GM19395 (cell line): ENCODE results near the gene KIF1A.
A peak's percentile ranks its signal among the peaks of the same experiment; 100 is the strongest.
"Not testable (repeated sequence)": the region's sequence is repeated elsewhere in the genome, so short reads cannot be mapped to it uniquely, and the experiment has no call there.

Experiments used
- ATAC-seq: cut with Tn5 transposase; IDR thresholded peaks from one replicate; pipeline ENCODE4 v1.9.1; 2021; ENCODE audit warnings: mild to moderate bottlenecking, moderate library complexity; ENCODE audit not compliant: unreplicated experiment

KIF1A gene

GRCh38 chr2:240846873-240847595, 27.0 kb upstream of the KIF1A start:
- no peak for ATAC-seq

DNA sequence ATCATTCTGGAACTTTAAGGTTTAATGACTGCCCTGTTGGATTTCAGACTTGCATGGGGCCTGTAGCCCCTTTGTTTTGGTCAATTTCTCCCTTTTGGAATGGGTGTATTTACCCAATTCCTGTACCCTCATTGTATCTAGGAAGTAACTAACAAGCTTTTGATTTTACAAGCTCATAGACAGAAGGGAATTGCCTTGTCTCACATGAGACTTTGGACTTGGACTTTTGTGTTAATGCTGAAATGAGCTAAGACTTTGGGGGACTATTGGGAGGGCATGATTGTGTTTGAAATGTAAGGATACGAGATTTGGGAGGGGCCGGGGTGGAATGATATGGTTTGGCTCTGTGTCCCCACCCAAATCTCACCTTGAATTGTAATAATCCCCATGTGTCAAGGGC, 26.3 kb upstream of the KIF1A start:
- ATAC-seq, result not testable (repeated sequence)

DNA sequence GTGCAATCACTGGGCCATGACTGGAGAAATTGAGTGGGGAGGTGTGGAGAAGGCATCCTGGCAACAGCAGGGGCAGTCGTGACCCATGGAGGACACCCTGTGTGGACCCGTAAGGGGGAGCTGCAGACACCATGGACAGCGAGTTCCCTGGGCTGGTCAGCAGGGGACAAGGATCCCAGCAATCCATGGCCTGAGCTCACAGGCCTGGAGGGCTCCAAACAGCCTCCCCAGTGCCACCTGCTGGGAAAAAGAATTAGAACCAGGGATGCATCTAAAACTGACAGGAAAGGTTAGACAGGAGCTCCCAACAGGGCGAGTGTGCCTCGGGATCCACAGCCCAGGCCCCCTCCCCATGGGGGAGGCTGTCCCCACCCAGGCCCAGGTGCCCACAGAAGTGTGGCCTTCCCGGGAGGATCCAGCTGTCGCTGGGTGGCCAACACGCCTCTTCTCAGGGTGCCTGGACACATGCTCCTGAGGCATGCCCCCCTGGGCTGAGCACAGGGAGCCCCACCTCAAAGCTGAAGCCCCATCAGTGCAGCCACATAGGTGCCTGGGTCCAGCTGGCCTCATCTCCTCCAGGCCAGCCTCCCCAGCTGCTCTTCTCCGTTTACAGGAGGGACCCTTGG, 20.5 kb upstream of the KIF1A start:
- ATAC-seq, result no peak

DNA sequence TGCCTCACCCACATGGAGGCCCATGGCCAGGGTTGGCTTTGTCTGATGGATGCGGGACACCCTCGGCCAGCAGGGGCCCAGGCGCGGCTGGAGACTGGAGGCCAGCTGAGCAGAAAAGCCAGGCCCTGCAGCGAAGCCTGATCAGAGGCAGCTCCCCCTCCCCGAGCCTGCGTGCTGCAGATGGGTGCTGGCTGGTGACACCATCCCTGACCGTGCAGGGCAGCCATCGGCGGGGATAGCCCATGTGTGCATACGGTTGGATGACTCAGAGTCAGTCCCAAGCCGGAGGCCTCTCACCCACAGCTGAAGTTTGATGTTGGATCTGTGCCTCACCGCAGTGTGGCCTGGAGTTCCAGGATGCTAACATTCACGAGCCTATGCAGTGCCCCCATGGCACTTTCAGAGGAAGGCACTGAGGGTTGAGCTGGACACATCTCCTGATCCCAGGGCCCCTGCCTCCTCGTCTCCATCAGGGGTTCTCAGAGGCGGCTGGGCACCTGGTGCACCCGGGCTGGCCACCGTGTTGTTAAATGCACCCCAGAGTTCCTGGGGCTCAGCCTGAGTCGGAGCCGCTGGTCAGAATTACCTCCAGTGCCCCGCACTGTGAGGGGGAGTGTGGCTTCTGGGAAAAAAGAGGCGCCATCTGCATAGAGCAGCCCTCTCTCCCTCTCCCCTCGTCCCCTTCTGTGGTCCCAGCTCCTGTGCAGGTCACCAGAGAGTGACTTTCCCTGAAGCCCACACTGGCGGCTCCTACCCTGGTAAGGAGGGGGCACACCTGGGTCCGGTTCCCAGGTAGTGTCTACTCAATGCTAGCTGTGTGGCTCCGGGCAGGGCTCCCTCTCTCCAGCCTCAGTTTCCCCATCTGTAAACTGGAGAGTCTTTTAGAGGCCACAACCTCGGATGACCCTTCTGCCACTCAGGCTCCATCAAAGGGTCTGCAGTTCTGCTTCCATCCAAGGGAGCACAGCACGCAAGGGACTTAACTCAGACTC, 19.4 kb upstream of the KIF1A start:
- ATAC-seq, result no peak

DNA sequence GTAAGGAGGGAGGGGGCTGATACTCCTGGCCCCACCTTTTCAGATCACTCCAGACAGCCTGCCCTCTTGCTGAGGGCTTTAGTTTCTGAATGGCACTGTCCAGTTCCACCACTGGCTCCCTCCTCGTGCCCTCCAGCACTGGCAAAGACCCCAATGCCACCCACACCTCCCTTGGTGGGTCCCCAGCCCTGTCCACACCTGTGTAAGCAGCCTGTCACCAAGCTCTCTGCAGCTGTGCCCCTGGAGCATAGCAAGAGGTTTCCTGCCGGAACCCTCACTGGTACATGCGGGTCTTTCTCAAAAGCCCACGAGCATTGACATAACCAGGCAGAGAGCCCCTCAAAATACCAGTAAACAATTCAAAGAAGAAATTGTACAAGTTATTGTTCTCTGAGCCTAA, 17.6 kb upstream of the KIF1A start:
- ATAC-seq, result no peak

- ATAC-seq, result no peak
Observed at GRCh38 chr2:240836781-240837467, 16.9 kb upstream of the KIF1A start.

GRCh38 chr2:240835528-240835927, 15.5 kb upstream of the KIF1A start:
- ATAC-seq, result no peak

GRCh38 chr2:240834377-240834975, 14.5 kb upstream of the KIF1A start:
- no peak for ATAC-seq

- ATAC-seq, result no peak
Observed at GRCh38 chr2:240833724-240834285, 13.8 kb upstream of the KIF1A start.

DNA sequence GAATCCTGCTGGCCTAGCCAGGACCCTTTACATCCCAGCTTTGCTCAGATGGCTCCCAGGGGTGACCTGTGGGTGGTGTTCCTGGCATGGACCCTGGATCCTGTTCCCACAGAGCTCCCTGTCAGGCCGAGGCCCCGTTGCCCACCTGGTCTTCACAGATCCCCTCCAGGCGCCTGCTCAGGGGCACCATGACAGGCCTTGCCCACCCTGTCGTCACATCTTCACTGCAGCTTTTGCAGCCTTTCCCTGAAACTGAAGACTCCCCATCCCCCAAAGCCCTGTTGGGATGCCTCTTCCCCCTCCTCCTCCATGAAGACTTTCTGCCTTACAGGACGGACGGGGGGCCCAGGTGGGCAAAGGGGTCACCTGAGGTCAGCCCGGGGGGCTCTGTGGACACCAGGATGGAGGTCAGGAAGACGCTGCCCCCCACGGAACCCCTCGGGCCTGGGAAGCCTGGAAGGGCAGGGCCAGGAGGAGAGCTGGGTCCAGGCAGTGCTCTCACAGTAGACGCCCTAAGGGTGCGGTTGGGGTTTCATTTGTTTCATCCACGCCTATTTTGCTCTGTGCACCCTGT, 13.0 kb upstream of the KIF1A start:
- no peak for ATAC-seq

DNA sequence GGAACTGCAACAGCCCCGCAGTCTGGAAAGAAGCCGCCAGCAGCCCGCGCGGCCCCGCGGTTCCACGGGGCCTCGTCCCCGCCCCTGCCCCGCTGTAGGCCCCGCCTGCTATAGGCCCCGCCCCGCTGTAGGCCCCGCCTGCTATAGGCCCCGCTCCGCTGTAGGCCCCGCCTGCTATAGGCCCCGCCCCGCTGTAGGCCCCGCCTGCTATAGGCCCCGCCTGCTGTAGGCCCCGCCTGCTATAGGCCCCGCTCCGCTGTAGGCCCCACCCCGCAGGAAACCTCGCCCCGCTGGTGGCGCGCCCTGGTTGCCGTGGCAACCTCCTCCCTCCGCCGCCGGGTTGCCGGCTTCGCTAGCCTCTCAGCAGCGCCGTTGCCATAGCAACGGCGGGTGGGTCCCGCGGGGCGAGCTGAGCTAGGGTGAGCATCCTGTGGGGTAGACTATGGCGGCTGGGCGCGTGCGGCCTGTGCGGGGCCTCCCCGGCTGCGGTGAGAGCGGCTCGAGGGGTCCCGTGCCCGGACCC, 12.2 kb upstream of the KIF1A start:
- ATAC-seq, result peak; percentile 81

DNA sequence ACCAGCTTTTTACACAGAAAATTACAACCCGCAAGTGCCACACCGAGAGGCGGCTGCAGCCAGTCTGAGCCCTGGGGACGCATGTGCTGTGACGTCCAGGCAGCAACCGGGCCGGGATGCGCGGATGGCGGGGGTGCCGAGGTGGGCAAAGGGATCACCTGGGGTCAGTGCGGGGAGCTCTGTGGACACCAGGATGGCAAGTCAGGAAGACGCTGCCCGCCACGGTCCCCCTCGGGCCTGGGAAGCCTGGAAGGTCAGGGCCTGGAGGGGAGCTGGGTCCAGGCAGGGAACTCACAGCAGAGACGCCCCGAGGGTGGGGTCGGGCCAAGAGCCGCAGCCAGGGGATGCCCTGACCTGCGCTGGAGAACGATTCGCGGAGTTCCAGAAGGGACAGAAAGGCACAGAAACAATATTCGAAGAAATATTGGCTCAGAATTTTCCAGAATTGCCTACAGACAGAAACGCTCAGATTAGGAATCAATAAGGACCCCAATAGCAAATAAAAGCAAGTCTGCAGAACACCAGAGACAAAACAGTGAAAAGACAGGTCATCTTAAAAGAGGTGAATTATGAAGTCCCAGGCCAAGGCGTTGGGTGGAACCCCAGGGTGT, 11.7 kb upstream of the KIF1A start:
- ATAC-seq, result no peak

GRCh38 chr2:240825476-240825875, 5.5 kb upstream of the KIF1A start:
- ATAC-seq, result no peak

DNA sequence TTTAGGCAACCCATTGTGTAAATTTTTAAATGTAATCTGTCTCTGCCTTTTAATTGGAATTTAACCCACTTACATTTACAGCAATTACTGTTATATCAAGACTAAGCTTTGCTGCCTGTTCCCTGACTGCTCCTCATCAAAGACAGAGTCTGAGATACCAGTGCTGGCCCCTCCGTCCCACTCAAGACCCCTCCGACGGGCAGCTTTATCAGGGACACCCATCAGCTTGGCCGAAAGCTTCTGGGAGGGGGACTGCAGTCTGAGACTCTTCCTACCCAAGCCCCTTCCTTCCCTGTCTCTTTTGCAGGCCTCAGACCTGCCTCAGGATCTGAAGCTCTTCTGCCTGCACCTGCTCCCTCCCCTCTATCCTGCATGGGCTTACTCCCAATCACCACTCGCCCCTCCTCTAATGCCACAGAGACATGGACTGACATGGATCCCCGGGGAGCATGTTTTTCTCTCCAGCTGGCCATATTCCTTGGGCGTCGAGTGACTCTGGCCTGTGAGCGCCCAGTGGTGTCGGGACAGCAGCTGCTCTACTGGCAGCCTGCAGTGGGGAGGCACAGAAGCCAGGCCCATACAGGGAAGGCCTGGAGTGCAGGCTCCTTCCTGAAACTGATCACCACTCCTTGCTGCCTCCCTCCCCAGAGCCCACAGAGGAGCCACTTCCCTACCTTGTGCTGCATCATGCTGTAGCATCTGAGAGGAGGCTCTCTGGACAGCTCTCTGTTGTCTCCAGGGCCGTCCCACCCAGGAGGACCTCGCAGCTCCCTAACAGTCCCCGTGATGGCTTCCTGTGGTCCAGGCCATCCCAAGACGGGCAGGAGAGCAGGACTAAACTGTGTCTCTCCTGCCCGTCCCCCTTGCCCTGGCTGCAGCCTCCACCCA, 3.7 kb upstream of the KIF1A start:
- no peak for ATAC-seq

- ATAC-seq, result no peak
Observed at GRCh38 chr2:240822280-240822847, 2.3 kb upstream of the KIF1A start.

- no peak for ATAC-seq
Observed at GRCh38 chr2:240821429-240821778, 1.4 kb upstream of the KIF1A start.

DNA sequence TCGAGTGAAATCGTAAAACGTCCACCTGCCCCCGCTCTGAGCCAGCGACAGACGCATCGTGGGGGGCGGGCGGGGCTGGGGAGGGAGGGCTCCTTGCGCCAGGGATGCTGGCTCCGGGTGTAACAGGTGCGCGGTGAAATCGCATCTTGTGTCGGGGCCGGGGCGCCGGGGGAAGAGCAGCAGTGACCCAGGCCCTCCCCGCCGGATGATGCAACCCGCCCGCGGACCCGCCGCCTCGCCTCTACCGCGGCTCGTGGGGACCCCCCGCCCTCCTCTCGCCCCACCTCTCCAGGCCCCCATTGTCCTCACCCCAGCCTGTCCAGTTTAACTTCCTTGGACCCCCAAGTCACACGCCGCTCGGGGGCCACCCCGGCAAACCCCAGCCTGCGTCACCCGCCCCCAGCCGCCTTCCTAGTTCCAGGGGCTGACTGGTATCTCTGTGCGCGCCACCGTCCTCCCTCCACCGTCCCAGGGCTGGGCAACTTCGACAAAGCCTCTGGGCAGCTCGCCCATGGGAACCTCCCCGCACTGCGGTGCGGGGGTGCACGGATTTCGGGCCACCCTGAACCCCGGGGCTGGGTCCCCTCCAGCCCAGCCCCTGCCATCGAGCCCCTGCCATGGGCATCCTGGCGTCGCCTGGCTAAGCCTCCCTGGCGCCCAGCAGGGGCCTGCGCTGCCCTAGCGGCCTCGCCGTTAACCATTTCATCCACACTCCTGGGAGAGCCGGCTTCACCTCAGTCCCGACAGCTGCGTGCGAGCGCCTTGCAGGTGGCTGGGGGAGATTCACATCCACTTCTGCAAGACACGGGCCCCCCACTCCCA, 799 bp upstream of the KIF1A start:
- no peak for ATAC-seq
